ENCODE results near the gene MARF1.
"Not testable (repeated sequence)": the region's sequence is repeated elsewhere in the genome, so short reads cannot be mapped to it uniquely, and the experiment has no call there.

The MARF1 gene

GRCh38 chr16:15652293-15653001 is 9.5 kb upstream of the MARF1 start:
- DNase-seq: no peak

- peak; percentile 33 for DNase-seq
These were observed 7.8 kb upstream of the MARF1 start for GRCh38 chr16:15650698-15651171.

GRCh38 chr16:15650019-15650697 is 7.2 kb upstream of the MARF1 start, which contains the start of gene NDE1:
Gene NDE1, plus strand, starts transcription at chr16:15650245. Its CDS starts 14,534 bp downstream, at chr16:15664779.
- DNase-seq: peak; percentile 88

GRCh38 chr16:15649727-15650018 is 6.7 kb upstream of the MARF1 start:
- DNase-seq: no peak

- not testable (repeated sequence) for DNase-seq
These were observed 6.4 kb upstream of the MARF1 start for GRCh38 chr16:15649311-15649710.

GRCh38 chr16:15648135-15648730 is 5.3 kb upstream of the MARF1 start:
- no peak for DNase-seq

GRCh38 chr16:15647294-15648014 is 4.5 kb upstream of the MARF1 start:
- DNase-seq: no peak

- not testable (repeated sequence) for DNase-seq
These were observed 3.8 kb upstream of the MARF1 start for GRCh38 chr16:15646557-15647293.

- DNase-seq: peak; percentile 58
These were observed 2.1 kb upstream of the MARF1 start for GRCh38 chr16:15644962-15645465.

- DNase-seq: no peak
These were observed 1.5 kb upstream of the MARF1 start for GRCh38 chr16:15644267-15644961.

- no peak for DNase-seq
These were observed 944 bp upstream of the MARF1 start for GRCh38 chr16:15643946-15644250.

GRCh38 chr16:15642557-15643047 is 352 bp downstream of the MARF1 start:
- peak; percentile 85 for DNase-seq

- DNase-seq: no peak
These were observed 999 bp downstream of the MARF1 start for GRCh38 chr16:15641753-15642556.

- no peak for DNase-seq
These were observed 2.0 kb downstream of the MARF1 start for GRCh38 chr16:15640966-15641365.

GRCh38 chr16:15639061-15639568 is 3.8 kb downstream of the MARF1 start:
- peak; percentile 55 for DNase-seq

GRCh38 chr16:15636392-15636873 is 6.5 kb downstream of the MARF1 start:
- DNase-seq: peak; percentile 49

GRCh38 chr16:15635926-15636325 is 7.0 kb downstream of the MARF1 start:
- peak; percentile 9 for DNase-seq

GRCh38 chr16:15631730-15632409 is 11.1 kb downstream of the MARF1 start:
- no peak for DNase-seq

- DNase-seq: no peak
These were observed 21.1 kb downstream of the MARF1 start for GRCh38 chr16:15621889-15622288.

GRCh38 chr16:15621456-15621855 is 21.5 kb downstream of the MARF1 start:
- DNase-seq: no peak
